CD4-positive, alpha-beta T cell treated with Interleukin-15 for 4 hours (primary cell): Measurements from ENCODE around the gene NLN.
"Not testable (repeated sequence)": the region's sequence is repeated elsewhere in the genome, so short reads cannot be mapped to it uniquely, and the experiment has no call there.

ENCODE experiments used
- DNase-seq: peaks from one replicate; pipeline ENCODE4 v3.0.0-alpha.2; 2020; ENCODE audit warnings: low spot score

NLN gene

GRCh38 chr5:65832152-65832551 is 110.1 kb downstream of the NLN start:
- no peak for DNase-seq

- DNase-seq, result no peak
Measured at GRCh38 chr5:65832603-65833228, 110.7 kb downstream of the NLN start.

GRCh38 chr5:65833780-65834179 is 111.8 kb downstream of the NLN start:
- DNase-seq, result no peak

- no peak for DNase-seq
Measured at GRCh38 chr5:65834306-65834705, 112.3 kb downstream of the NLN start.

GRCh38 chr5:65835191-65835590 is 113.2 kb downstream of the NLN start:
- no peak for DNase-seq

- no peak for DNase-seq
Measured at GRCh38 chr5:65837139-65837538, 115.1 kb downstream of the NLN start.

- not testable (repeated sequence) for DNase-seq
Measured at GRCh38 chr5:65839170-65839569, 117.2 kb downstream of the NLN start.

GRCh38 chr5:65840071-65840470 is 118.1 kb downstream of the NLN start:
- no peak for DNase-seq

- DNase-seq, result not testable (repeated sequence)
Measured at GRCh38 chr5:65844763-65845162, 122.8 kb downstream of the NLN start.

GRCh38 chr5:65846101-65846500 is 124.1 kb downstream of the NLN start:
- DNase-seq, result no peak

GRCh38 chr5:65847019-65847418 is 125.0 kb downstream of the NLN start:
- DNase-seq, result not testable (repeated sequence)

GRCh38 chr5:65849918-65850317 is 127.9 kb downstream of the NLN start:
- not testable (repeated sequence) for DNase-seq

- DNase-seq, result no peak
Measured at GRCh38 chr5:65854925-65855324, 132.9 kb downstream of the NLN start.

- no peak for DNase-seq
Measured at GRCh38 chr5:65855766-65856315, 133.8 kb downstream of the NLN start.

GRCh38 chr5:65856520-65856919 is 134.5 kb downstream of the NLN start:
- no peak for DNase-seq

- DNase-seq, result no peak
Measured at GRCh38 chr5:65858316-65858715, 136.3 kb downstream of the NLN start.

GRCh38 chr5:65861830-65862241 is 139.8 kb downstream of the NLN start:
- DNase-seq, result no peak

GRCh38 chr5:65862384-65862783 is 140.4 kb downstream of the NLN start:
- DNase-seq, result no peak

GRCh38 chr5:65863747-65864146 is 141.7 kb downstream of the NLN start:
- no peak for DNase-seq

- peak; percentile 39 for DNase-seq
Measured at GRCh38 chr5:65866837-65867521, 145.0 kb downstream of the NLN start.

- DNase-seq, result no peak
Measured at GRCh38 chr5:65867542-65868195, 145.7 kb downstream of the NLN start.

- DNase-seq, result no peak
Measured at GRCh38 chr5:65868509-65868908, 146.5 kb downstream of the NLN start.

- DNase-seq, result no peak
Measured at GRCh38 chr5:65871182-65871581, 149.2 kb downstream of the NLN start.
